Activated CD8-positive, alpha-beta T cell treated with anti-CD3 and anti-CD28 coated beads for 36 hours (primary cell): ENCODE results near the gene HIRA. TPM values are rescaled to one million over a fixed set of nuclear protein-coding genes. Genes with fewer than 3 reads are reported as not detected.

Experiments used
- ATAC-seq: fragments of 200-7000 bp; cut with Tn5 transposase; one replicate; pipeline ENCODE4 v1.10.0; 2021; ENCODE audit warnings: mild to moderate bottlenecking, moderate library complexity
- CTCF ChIA-PET: fragments of 350-600 bp; sonication (Branson Sonifier 250); formaldehyde crosslinking; loops from one replicate; lab custom pipeline; 2021; ENCODE audit warnings: antibody characterized with exemption; lab: Charles Lee
- POLR2A ChIA-PET: fragments of 350-600 bp; sonication (Branson Sonifier 250); formaldehyde crosslinking; loops from one replicate; lab custom pipeline; 2021; ENCODE audit warnings: antibody characterized with exemption; lab: Charles Lee
- DNase-seq: peaks from one replicate; pipeline ENCODE4 v3.0.0-alpha.2; 2020
- H3K27ac Mint-ChIP-seq: one replicate; pipeline ENCODE4 v1.8.0; 2021; ENCODE audit warnings: mild to moderate bottlenecking, mixed read lengths
- H3K27me3 Mint-ChIP-seq: one replicate; pipeline ENCODE4 v1.8.0; 2021; ENCODE audit warnings: mixed read lengths
- H3K36me3 Mint-ChIP-seq: one replicate; pipeline ENCODE4 v1.8.0; 2021; ENCODE audit warnings: low read depth, mixed read lengths
- H3K4me1 Mint-ChIP-seq: one replicate; pipeline ENCODE4 v1.8.0; 2021; ENCODE audit warnings: low read depth, mixed read lengths
- H3K4me3 Mint-ChIP-seq: one replicate; pipeline ENCODE4 v1.8.0; 2021; ENCODE audit warnings: mild to moderate bottlenecking, moderate library complexity, mixed read lengths
- H3K9me3 Mint-ChIP-seq: one replicate; pipeline ENCODE4 v1.8.0; 2021; ENCODE audit warnings: mixed read lengths
- CTCF ChIP-seq: fragments of 200-600 bp; IDR thresholded peaks from one replicate; pipeline ENCODE4 v1.8.0; 2022; ENCODE audit warnings: antibody characterized with exemption, mild to moderate bottlenecking
- intact Hi-C: fragments of 100-400 bp; cut with micrococcal nuclease; formaldehyde crosslinking; loops from one replicate; pipeline ENCODE4 v1.10.0; 2022
- total RNA-seq, 2 experiments: library from RNA; stranded (reverse); gene quantifications; one replicate each; pipeline ENCODE4 v1.2.3, GENCODE V29; 2021

The HIRA gene
- total RNA-seq, 2 experiments from 2014 or later, result 29.7 to 30.5 TPM

- H3K4me1 Mint-ChIP-seq, result peaks cover 74% of the 10 kb centered on the region
- no peaks in the 10 kb centered on the region for H3K9me3 Mint-ChIP-seq
- H3K4me3 Mint-ChIP-seq, result no peak overlapping the region
- ChIA-PET POLR2A (interaction anchor here (1.7 to 4.6 kb wide), 2 partner anchors 10 to 21 kb away, joined by 5 to 51 read pairs; partner anchors contain the start of genes HIRA and MRPL40), CTCF (interaction anchor here (0.7 kb wide), 1 partner anchor 207 kb away, joined by 3 read pairs; no protein-coding TSS in a partner anchor)
- intact Hi-C loops, result no loop called here
- H3K27me3 Mint-ChIP-seq, result no peaks in the 10 kb centered on the region
- H3K36me3 Mint-ChIP-seq, result peaks cover 10% of the 10 kb centered on the region
- H3K27ac Mint-ChIP-seq, result peak overlapping the region; percentile 78
- no peak for TF ChIP-seq CTCF
- DNase-seq (no peak), ATAC-seq (no peak)
Observed at GRCh38 chr22:19422440-19423301, 8.9 kb downstream of the HIRA start.

- DNase-seq (no peak), ATAC-seq (peak; percentile 9)
- Mint-ChIP-seq H3K27ac (peak overlapping the region; percentile 86), H3K27me3 (no peaks in the 10 kb centered on the region), H3K9me3 (no peaks in the 10 kb centered on the region), H3K4me1 (peaks cover 63% of the 10 kb centered on the region), H3K4me3 (peak overlapping the region; percentile 22), H3K36me3 (peaks cover 11% of the 10 kb centered on the region)
- ChIA-PET POLR2A (interaction anchor here (0.9 to 4.6 kb wide), 5 partner anchors 12 to 152 kb away, joined by 3 to 51 read pairs (median 5); partner anchors contain the start of genes CDC45, HIRA and MRPL40), CTCF (no interaction called here)
- TF ChIP-seq CTCF, result no peak
- intact Hi-C loops, result no loop called here
Observed at GRCh38 chr22:19420321-19420720, 11.2 kb downstream of the HIRA start.

GRCh38 chr22:19419464-19420178 lies 11.9 kb downstream of the HIRA start:
- intact Hi-C loops, result no loop called here
- TF ChIP-seq CTCF, result no peak
- Mint-ChIP-seq H3K4me3 (peak overlapping the region; percentile 22), H3K9me3 (no peaks in the 10 kb centered on the region), H3K27me3 (no peaks in the 10 kb centered on the region), H3K4me1 (peaks cover 59% of the 10 kb centered on the region), H3K27ac (peak overlapping the region; percentile 86), H3K36me3 (peaks cover 11% of the 10 kb centered on the region)
- DNase-seq (peak; percentile 69), ATAC-seq (peak; percentile 94)
- POLR2A ChIA-PET, result interaction anchor here (0.9 to 4.6 kb wide), 4 partner anchors 13 to 60 kb away, joined by 3 to 51 read pairs (median 5); partner anchors contain the start of genes CDC45, HIRA and MRPL40
- CTCF ChIA-PET, result no interaction called here

DNA sequence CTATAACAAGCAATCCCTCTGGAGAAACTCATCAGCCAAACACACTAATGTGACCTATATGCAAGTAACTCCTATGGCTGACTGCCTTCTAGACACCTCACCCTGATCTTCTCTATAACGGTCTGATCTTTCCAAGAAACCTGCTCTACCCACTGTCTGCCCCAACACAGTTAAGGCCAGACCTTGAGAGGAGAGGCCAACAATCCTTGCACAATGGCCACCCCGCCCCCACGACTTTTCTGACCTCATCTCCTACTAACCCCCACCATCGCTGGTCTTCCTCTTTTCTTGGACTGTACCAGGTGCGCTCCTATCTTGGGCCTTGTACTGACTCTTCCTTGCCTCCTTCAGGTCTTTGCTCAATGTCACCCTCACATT lies 12.5 kb downstream of the HIRA start:
- peaks cover 57% of the 10 kb centered on the region for H3K4me1 Mint-ChIP-seq
- ChIA-PET CTCF (no interaction called here), POLR2A (interaction anchor here (1.9 to 4.6 kb wide), 2 partner anchors 14 to 61 kb away, joined by 5 to 51 read pairs; partner anchors contain the start of genes CDC45, HIRA and MRPL40)
- DNase-seq (peak; percentile 22), ATAC-seq (peak; percentile 28)
- H3K36me3 Mint-ChIP-seq, result peaks cover 13% of the 10 kb centered on the region
- no peaks in the 10 kb centered on the region for H3K9me3 Mint-ChIP-seq
- no peak overlapping the region for H3K4me3 Mint-ChIP-seq
- no peaks in the 10 kb centered on the region for H3K27me3 Mint-ChIP-seq
- no peak for TF ChIP-seq CTCF
- peak overlapping the region; percentile 86 for H3K27ac Mint-ChIP-seq
- intact Hi-C loops, result no loop called here
